C4-2B (cell line): ENCODE data around the gene TMEM223.
A peak's percentile ranks its signal among the peaks of the same experiment; 100 is the strongest.

ENCODE experiments used
- H3K27ac ChIP-seq: fragments of 450-650 bp; 2 replicates; pipeline ENCODE4 v1.5.1; 2017
- ZFX ChIP-seq: fragments of 450-650 bp; IDR thresholded peaks from 2 replicates; pipeline ENCODE4 v1.6.1; 2017
- TF ChIP-seq, protein P1 (sequence below): fragments of 450-650 bp; conservative IDR thresholded peaks from 2 replicates; pipeline ENCODE4 v1.5.1; 2017; ENCODE audit warnings: mild to moderate bottlenecking

Gene TMEM223

GRCh38 chr11:62805961-62806441 lies 14.2 kb upstream of the TMEM223 start:
- peak overlapping the region; percentile 83 for H3K27ac ChIP-seq
- TF ChIP-seq, protein P1, sequence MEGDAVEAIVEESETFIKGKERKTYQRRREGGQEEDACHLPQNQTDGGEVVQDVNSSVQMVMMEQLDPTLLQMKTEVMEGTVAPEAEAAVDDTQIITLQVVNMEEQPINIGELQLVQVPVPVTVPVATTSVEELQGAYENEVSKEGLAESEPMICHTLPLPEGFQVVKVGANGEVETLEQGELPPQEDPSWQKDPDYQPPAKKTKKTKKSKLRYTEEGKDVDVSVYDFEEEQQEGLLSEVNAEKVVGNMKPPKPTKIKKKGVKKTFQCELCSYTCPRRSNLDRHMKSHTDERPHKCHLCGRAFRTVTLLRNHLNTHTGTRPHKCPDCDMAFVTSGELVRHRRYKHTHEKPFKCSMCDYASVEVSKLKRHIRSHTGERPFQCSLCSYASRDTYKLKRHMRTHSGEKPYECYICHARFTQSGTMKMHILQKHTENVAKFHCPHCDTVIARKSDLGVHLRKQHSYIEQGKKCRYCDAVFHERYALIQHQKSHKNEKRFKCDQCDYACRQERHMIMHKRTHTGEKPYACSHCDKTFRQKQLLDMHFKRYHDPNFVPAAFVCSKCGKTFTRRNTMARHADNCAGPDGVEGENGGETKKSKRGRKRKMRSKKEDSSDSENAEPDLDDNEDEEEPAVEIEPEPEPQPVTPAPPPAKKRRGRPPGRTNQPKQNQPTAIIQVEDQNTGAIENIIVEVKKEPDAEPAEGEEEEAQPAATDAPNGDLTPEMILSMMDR = no peak
- TF ChIP-seq ZFX = no peak

DNA sequence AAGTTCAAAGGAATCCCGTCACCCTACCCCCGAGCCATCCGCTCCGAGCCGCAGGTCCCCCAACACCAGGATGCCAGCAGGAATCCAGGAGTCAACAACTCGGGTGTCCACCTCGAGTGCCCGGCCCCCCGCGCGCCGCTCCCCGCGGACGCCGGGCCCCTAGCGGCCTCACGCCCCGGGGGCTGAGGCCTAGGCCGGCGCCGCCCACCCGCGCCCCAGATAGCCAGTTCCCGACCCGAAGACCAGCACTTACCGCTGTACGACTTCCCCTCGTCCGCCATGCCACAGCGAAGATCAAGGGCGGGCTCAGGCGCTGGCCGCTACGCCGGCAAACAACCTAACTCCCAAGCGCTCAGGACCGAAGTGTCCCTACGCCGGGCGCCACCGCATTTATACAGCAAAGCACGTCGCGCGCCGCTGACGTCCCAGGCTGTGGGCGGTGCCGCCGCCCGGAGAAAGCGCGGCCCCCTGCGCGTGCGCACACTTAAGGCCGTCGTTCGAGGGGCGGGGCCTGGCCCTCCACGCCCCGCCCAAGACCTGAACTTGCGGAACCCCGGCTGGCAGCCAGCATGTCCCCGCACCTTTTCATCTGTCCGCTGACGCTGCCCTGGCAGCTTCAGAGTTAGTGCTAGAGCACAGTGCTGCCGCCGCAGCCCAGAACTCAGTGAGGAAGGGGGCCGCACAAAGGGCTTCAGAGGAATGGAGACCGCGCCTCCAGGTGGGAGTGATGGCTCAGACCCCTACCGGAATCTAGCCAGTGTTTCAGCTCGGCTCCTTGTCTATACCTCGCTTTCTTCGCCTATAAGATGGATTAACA lies 13.5 kb upstream of the TMEM223 start, which contains the start of gene NXF1:
Gene NXF1 (minus strand): TSS at position 365 of the 817 bp plus-strand sequence. CDS start 84 bp downstream, at position 281.
- peak; percentile 95 for TF ChIP-seq ZFX
- TF ChIP-seq, protein P1 = no peak
- H3K27ac ChIP-seq = peak within 1 kb of the TSS; percentile 83

DNA sequence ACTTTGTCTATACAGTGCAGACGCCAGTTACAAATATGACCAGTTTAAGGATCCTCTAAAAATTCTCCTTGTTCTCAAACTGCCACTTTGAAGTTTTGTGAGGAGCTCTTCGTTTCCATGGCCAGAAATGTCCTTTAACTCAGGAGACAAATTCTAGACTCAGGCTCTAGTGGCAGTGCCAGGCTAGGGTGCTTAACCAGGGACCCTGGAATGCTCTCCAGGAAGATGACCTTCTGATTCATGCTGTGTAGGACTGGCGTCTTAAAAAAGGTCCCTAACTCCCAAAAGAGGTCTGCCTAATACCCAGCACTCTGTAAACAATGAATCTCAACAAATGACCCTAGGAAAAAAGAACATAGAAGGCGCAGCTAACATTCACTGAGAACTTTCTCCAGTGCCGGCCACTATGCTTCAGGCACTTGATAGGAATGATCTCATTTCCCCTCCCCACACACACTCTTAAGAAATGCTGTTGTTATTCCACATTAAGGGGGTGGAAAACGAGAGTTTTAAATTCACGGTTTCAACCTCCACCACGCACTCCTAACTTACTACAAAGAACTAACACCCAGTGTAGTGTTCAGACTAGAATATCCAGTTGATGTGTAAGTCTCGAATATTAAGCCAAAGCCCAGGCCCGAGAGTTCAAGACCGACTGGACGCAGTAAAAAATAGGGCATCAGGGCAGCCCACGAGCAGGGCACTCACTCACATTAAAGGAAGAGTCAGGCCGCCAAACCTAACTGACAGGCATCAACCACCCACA lies 12.7 kb upstream of the TMEM223 start:
- H3K27ac ChIP-seq = peak overlapping the region; percentile 83

DNA sequence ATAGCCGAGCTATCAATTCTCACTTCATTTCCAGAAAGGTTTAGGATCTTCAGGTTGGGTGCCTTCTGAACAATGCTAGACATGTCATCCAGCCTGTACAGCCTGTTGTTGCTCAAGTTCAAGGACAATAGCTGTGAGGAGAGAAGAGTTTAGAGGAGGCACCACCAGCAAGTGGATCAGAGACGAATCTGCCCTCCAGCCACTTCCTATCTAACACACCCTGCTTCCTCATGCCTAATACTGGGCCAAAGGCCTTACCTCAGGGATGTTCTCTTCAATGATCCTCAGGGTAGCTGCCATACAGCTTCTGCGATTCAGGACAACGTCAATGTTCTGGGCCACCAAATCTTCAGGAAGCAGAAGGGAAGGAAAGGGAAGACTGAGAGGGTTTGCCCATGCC lies 9.3 kb upstream of the TMEM223 start:
- TF ChIP-seq, protein P1 = no peak
- no peak for TF ChIP-seq ZFX
- no peak overlapping the region for H3K27ac ChIP-seq

More for the DNA sequence above, 12.7 kb upstream of the TMEM223 start:
- TF ChIP-seq, protein P1 = no peak

GRCh38 chr11:62799486-62799885 lies 7.7 kb upstream of the TMEM223 start:
- H3K27ac ChIP-seq = no peak overlapping the region
- TF ChIP-seq, protein P1 = no peak
- TF ChIP-seq ZFX = no peak

- TF ChIP-seq, protein P1 = no peak
- no peak for TF ChIP-seq ZFX
Measured at GRCh38 chr11:62796281-62796680, 4.5 kb upstream of the TMEM223 start.

More at GRCh38 chr11:62796281-62796680, 4.5 kb upstream of the TMEM223 start:
- H3K27ac ChIP-seq = no peak overlapping the region
